ENCODE results near the gene ADM5.
A peak's percentile ranks its signal among the peaks of the same experiment; 100 is the strongest.

ADM5 gene

GRCh38 chr19:49658566-49659442 lies 30.6 kb upstream of the ADM5 start:
- H3K4me3 ChIP-seq (ENCODE audit: low read depth, low read length): no peak overlapping the region
- TF ChIP-seq, protein P1, sequence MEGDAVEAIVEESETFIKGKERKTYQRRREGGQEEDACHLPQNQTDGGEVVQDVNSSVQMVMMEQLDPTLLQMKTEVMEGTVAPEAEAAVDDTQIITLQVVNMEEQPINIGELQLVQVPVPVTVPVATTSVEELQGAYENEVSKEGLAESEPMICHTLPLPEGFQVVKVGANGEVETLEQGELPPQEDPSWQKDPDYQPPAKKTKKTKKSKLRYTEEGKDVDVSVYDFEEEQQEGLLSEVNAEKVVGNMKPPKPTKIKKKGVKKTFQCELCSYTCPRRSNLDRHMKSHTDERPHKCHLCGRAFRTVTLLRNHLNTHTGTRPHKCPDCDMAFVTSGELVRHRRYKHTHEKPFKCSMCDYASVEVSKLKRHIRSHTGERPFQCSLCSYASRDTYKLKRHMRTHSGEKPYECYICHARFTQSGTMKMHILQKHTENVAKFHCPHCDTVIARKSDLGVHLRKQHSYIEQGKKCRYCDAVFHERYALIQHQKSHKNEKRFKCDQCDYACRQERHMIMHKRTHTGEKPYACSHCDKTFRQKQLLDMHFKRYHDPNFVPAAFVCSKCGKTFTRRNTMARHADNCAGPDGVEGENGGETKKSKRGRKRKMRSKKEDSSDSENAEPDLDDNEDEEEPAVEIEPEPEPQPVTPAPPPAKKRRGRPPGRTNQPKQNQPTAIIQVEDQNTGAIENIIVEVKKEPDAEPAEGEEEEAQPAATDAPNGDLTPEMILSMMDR (conservative IDR thresholded peaks at IDR 0.05; ENCODE audit: low read depth, low read length): no peak
- no peak for DNase-seq (ENCODE audit: low read depth)

GRCh38 chr19:49660338-49660961 lies 28.9 kb upstream of the ADM5 start:
- TF ChIP-seq, protein P1 (conservative IDR thresholded peaks at IDR 0.05; ENCODE audit: low read depth, low read length): no peak
- H3K4me3 ChIP-seq (ENCODE audit: low read depth, low read length): no peak overlapping the region

DNA sequence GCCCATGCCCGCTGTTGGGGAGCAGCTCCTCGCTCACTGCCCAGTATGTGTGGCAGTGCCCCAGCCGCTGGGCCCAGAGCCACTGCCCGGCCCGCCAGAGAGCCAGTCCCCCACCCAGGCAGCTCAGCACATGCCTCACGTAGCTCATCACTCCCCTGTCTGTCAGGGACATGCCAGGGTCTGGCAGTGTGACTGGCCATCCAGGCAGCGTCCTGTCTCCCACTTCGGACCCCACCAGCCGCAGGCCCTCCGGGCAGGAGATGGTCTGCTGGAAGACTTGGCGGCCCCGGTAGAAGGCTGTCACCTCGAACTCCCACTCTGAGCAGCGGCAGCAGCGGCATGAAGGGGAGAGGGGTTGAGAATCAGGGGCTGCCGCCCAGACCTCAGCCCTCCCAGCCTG lies 27.4 kb upstream of the ADM5 start:
- no peak overlapping the region for H3K4me3 ChIP-seq (ENCODE audit: low read depth, low read length)
- DNase-seq (ENCODE audit: low read depth): no peak
- TF ChIP-seq, protein P1 (conservative IDR thresholded peaks at IDR 0.05; ENCODE audit: low read depth, low read length): no peak

More at GRCh38 chr19:49660338-49660961, 28.9 kb upstream of the ADM5 start:
- DNase-seq (ENCODE audit: low read depth): no peak

DNA sequence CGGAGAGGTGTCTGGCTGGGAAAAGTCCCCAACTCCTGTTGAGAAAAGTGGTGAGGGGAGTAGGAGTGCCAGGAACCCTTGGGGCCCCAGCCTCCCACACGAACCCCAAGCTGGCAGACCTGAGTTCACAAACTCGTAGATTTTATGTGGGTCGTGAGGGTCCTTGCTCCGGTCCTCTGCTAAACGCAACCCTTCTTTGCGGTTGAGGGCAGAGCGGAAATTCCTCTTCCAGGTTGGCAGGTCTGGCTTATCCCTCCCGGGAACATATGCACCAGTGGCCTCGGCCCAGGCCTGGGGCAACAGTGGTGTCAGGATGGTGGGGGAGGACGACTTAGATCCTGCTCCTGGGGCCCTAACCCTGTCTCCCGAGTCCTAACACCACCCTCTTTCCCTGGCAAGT lies 26.2 kb upstream of the ADM5 start:
- H3K4me3 ChIP-seq (ENCODE audit: low read depth, low read length): no peak overlapping the region
- DNase-seq (ENCODE audit: low read depth): no peak
- TF ChIP-seq, protein P1 (conservative IDR thresholded peaks at IDR 0.05; ENCODE audit: low read depth, low read length): no peak

- TF ChIP-seq, protein P1 (conservative IDR thresholded peaks at IDR 0.05; ENCODE audit: low read depth, low read length): peak; percentile 16
- peak overlapping the region; percentile 86 for H3K4me3 ChIP-seq (ENCODE audit: low read depth, low read length)
- peak; percentile 80 for DNase-seq (ENCODE audit: low read depth)
Measured at GRCh38 chr19:49664171-49665035, 25.0 kb upstream of the ADM5 start.

- H3K4me3 ChIP-seq (ENCODE audit: low read depth, low read length): peak overlapping the region; percentile 86
- TF ChIP-seq, protein P1 (conservative IDR thresholded peaks at IDR 0.05; ENCODE audit: low read depth, low read length): no peak
- no peak for DNase-seq (ENCODE audit: low read depth)
Measured at GRCh38 chr19:49665036-49665350, 24.4 kb upstream of the ADM5 start.
